HG03460 (cell line): ENCODE data around the gene KRT82.
"Not testable (repeated sequence)": the region's sequence is repeated elsewhere in the genome, so short reads cannot be mapped to it uniquely, and the experiment has no call there.

ENCODE experiments used
- ATAC-seq: cut with Tn5 transposase; IDR thresholded peaks from one replicate; pipeline ENCODE4 v1.9.1; 2021; ENCODE audit not compliant: unreplicated experiment

The KRT82 gene

GRCh38 chr12:52413202-52413601 lies 7.1 kb upstream of the KRT82 start:
- no peak for ATAC-seq

GRCh38 chr12:52411815-52412214 lies 5.7 kb upstream of the KRT82 start:
- ATAC-seq, result no peak

GRCh38 chr12:52410589-52411248 lies 4.6 kb upstream of the KRT82 start:
- not testable (repeated sequence) for ATAC-seq

- no peak for ATAC-seq
Observed at GRCh38 chr12:52407918-52408317, 1.8 kb upstream of the KRT82 start.

- ATAC-seq, result no peak
Observed at GRCh38 chr12:52404951-52405350, 1.2 kb downstream of the KRT82 start.

- ATAC-seq, result no peak
Observed at GRCh38 chr12:52403561-52403960, 2.6 kb downstream of the KRT82 start.

GRCh38 chr12:52402873-52403540 lies 3.1 kb downstream of the KRT82 start:
- no peak for ATAC-seq

GRCh38 chr12:52402377-52402776 lies 3.8 kb downstream of the KRT82 start:
- ATAC-seq, result no peak

GRCh38 chr12:52401926-52402325 lies 4.2 kb downstream of the KRT82 start:
- no peak for ATAC-seq

- no peak for ATAC-seq
Observed at GRCh38 chr12:52401526-52401925, 4.6 kb downstream of the KRT82 start.

- no peak for ATAC-seq
Observed at GRCh38 chr12:52400906-52401305, 5.2 kb downstream of the KRT82 start.

GRCh38 chr12:52399756-52400155 lies 6.4 kb downstream of the KRT82 start:
- ATAC-seq, result no peak

- ATAC-seq, result no peak
Observed at GRCh38 chr12:52398176-52398575, 8.0 kb downstream of the KRT82 start.

- ATAC-seq, result no peak
Observed at GRCh38 chr12:52396656-52397055, 9.5 kb downstream of the KRT82 start.

- no peak for ATAC-seq
Observed at GRCh38 chr12:52395761-52396434, 10.2 kb downstream of the KRT82 start.

GRCh38 chr12:52394836-52395405 lies 11.2 kb downstream of the KRT82 start:
- no peak for ATAC-seq

GRCh38 chr12:52392465-52393007 lies 13.6 kb downstream of the KRT82 start:
- ATAC-seq, result no peak

- ATAC-seq, result no peak
Observed at GRCh38 chr12:52391618-52392002, 14.5 kb downstream of the KRT82 start.

- ATAC-seq, result no peak
Observed at GRCh38 chr12:52390739-52391617, 15.2 kb downstream of the KRT82 start.

GRCh38 chr12:52389313-52390207 lies 16.6 kb downstream of the KRT82 start:
- no peak for ATAC-seq
